Right lobe of liver (tissue), 4 donors: ENCODE data around the gene ACOX2.

Experiments used
- POLR2A ChIP-seq: fragments of 450-650 bp; IDR thresholded peaks from one replicate; pipeline ENCODE4 v1.6.1; 2017; ENCODE audit warnings: antibody characterized with exemption, mild to moderate bottlenecking
- TF ChIP-seq, protein P1 (sequence below), 4 donors: fragments of 200-600 bp in 3 of 4; fragments of 450-650 bp in 1 of 4; IDR thresholded peaks; one replicate each; pipeline versions ENCODE4 v1.5.1 to v1.8.0; 2016 to 2022; ENCODE audit warnings: antibody characterized with exemption in 4 of 4, mild to moderate bottlenecking in 2 of 4
- donor health status: DM: no; HTN: no; CAD: no.
- donor health status: DM: no; HTN: no; CAD: no.
- donor health status: DM: no; HTN: yes; CAD: no.

DNA sequence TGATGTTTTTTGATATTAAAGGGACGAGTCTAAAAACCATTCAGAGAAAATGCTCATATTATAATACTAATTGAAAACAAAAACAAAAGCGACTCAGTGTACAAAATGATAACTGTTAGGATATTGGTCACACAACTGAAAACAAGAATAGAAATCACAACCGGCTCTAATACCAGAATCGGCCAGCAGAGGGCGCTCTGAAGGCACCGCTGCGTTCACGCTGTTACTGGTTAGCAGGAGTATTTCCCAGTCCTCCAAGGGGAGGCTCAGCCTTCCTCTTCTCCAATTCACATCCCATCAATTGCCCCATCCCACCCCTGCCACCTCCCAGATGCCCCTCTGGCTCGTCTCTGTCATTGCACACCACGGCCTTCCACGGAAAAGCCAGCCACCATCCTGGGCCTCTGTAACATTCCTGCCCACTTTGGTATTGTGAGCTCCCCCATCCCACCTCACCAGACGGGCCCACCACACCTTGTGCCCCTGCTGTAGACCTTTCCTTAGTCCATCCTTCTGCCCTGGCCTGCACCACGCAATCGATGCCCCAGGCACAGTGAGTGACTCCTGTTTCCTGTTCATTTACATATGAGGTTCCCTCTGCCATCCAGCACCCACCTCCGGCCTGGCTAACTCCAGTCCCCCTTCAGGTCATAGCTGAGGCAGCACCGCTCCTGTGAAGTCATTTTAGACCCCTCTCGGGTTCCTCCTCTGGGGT lies 31.7 kb upstream of the ACOX2 start:
- TF ChIP-seq, protein P1, sequence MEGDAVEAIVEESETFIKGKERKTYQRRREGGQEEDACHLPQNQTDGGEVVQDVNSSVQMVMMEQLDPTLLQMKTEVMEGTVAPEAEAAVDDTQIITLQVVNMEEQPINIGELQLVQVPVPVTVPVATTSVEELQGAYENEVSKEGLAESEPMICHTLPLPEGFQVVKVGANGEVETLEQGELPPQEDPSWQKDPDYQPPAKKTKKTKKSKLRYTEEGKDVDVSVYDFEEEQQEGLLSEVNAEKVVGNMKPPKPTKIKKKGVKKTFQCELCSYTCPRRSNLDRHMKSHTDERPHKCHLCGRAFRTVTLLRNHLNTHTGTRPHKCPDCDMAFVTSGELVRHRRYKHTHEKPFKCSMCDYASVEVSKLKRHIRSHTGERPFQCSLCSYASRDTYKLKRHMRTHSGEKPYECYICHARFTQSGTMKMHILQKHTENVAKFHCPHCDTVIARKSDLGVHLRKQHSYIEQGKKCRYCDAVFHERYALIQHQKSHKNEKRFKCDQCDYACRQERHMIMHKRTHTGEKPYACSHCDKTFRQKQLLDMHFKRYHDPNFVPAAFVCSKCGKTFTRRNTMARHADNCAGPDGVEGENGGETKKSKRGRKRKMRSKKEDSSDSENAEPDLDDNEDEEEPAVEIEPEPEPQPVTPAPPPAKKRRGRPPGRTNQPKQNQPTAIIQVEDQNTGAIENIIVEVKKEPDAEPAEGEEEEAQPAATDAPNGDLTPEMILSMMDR (IDR thresholded peaks at IDR 0.05) = peak; percentile 84 to 94 (median 94)
- no peak for TF ChIP-seq POLR2A
